GM19395 (cell line): Measurements from ENCODE around the gene ELMO2.
A peak's percentile ranks its signal among the peaks of the same experiment; 100 is the strongest.

Source experiments
- ATAC-seq: cut with Tn5 transposase; IDR thresholded peaks from one replicate; pipeline ENCODE4 v1.9.1; 2021; ENCODE audit warnings: mild to moderate bottlenecking, moderate library complexity; ENCODE audit not compliant: unreplicated experiment

Gene ELMO2

GRCh38 chr20:46406200-46406985 lies at the start of gene ELMO2:
Gene ELMO2, minus strand, starts transcription at chr20:46406615. Its CDS starts 12,133 bp downstream, at chr20:46394482.
- peak; percentile 85 for ATAC-seq

GRCh38 chr20:46455729-46456128 lies 49.3 kb upstream of the ELMO2 start:
- ATAC-seq: no peak

GRCh38 chr20:46446851-46447250 lies 40.4 kb upstream of the ELMO2 start:
- no peak for ATAC-seq

- no peak for ATAC-seq
These were observed 33.4 kb upstream of the ELMO2 start for GRCh38 chr20:46439837-46440236.

- ATAC-seq: no peak
These were observed 31.8 kb upstream of the ELMO2 start for GRCh38 chr20:46438156-46438750.

GRCh38 chr20:46435146-46435545 lies 28.7 kb upstream of the ELMO2 start:
- ATAC-seq: no peak

GRCh38 chr20:46434597-46434996 lies 28.2 kb upstream of the ELMO2 start:
- no peak for ATAC-seq

- no peak for ATAC-seq
These were observed 26.6 kb upstream of the ELMO2 start for GRCh38 chr20:46433051-46433450.

- no peak for ATAC-seq
These were observed 24.7 kb upstream of the ELMO2 start for GRCh38 chr20:46430921-46431712.

- ATAC-seq: no peak
These were observed 21.0 kb upstream of the ELMO2 start for GRCh38 chr20:46427384-46427783.

- ATAC-seq: no peak
These were observed 17.6 kb upstream of the ELMO2 start for GRCh38 chr20:46423882-46424482.

- ATAC-seq: no peak
These were observed 16.9 kb upstream of the ELMO2 start for GRCh38 chr20:46423342-46423741.

GRCh38 chr20:46420878-46421277 lies 14.5 kb upstream of the ELMO2 start:
- no peak for ATAC-seq

- no peak for ATAC-seq
These were observed 13.5 kb upstream of the ELMO2 start for GRCh38 chr20:46419882-46420281.

- no peak for ATAC-seq
These were observed 10.4 kb upstream of the ELMO2 start for GRCh38 chr20:46416839-46417238.

GRCh38 chr20:46416421-46416820 lies 10.0 kb upstream of the ELMO2 start:
- no peak for ATAC-seq

- ATAC-seq: no peak
These were observed 9.4 kb upstream of the ELMO2 start for GRCh38 chr20:46415773-46416172.

- no peak for ATAC-seq
These were observed 8.2 kb upstream of the ELMO2 start for GRCh38 chr20:46414608-46415007.

GRCh38 chr20:46411637-46412036 lies 5.2 kb upstream of the ELMO2 start:
- ATAC-seq: no peak

GRCh38 chr20:46408281-46408731 lies 1.9 kb upstream of the ELMO2 start:
- no peak for ATAC-seq

GRCh38 chr20:46407671-46407996 lies 1.2 kb upstream of the ELMO2 start:
- ATAC-seq: no peak
